ENCODE results near the gene EEF2K.

DNA sequence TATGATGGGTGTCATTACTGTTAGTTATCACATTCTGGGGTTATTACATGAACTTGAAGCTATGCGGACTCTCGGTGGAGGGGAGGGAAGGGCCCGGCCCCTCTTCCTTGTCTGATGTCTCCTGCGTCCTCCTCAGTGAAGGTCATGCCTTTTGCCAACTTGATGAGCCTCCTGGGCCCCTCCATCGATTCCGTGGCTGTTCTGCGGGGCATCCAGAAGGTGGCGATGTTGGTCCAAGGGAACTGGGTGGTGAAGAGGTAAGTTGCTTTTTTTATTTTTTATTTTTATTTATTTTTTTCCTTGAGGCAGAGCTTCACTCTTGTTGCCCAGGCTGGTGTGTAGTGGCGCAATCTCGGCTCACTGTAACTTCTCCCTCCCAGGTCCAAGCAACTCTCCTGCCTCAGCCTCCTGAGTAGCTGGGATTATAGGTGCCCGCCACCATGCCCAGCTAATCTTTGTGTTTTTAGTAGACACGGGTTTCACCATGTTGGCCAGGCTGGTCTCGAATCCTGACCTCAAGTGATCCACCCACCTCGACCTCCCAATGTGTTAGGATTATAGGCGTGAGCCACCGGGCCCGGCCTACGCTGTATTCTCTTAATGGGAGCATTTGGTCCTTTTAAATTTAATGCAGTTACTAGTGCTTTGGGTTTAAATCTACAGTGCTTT, 112.7 kb downstream of the EEF2K start:
- TF ChIP-seq POLR2A (IDR thresholded peaks at IDR 0.05; ENCODE audit: borderline replicate concordance, extremely low read depth, insufficient read depth, insufficient read length), result no peak
- TF ChIP-seq, protein P1, sequence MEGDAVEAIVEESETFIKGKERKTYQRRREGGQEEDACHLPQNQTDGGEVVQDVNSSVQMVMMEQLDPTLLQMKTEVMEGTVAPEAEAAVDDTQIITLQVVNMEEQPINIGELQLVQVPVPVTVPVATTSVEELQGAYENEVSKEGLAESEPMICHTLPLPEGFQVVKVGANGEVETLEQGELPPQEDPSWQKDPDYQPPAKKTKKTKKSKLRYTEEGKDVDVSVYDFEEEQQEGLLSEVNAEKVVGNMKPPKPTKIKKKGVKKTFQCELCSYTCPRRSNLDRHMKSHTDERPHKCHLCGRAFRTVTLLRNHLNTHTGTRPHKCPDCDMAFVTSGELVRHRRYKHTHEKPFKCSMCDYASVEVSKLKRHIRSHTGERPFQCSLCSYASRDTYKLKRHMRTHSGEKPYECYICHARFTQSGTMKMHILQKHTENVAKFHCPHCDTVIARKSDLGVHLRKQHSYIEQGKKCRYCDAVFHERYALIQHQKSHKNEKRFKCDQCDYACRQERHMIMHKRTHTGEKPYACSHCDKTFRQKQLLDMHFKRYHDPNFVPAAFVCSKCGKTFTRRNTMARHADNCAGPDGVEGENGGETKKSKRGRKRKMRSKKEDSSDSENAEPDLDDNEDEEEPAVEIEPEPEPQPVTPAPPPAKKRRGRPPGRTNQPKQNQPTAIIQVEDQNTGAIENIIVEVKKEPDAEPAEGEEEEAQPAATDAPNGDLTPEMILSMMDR (IDR thresholded peaks at IDR 0.05 in 2 of 3, conservative IDR thresholded peaks at IDR 0.05 in 1 of 3; ENCODE audit: borderline replicate concordance in 1 of 3, insufficient read depth in 1 of 3, low read depth in 2 of 3, low read length in 2 of 3), result peak; percentile 61 to 85 (median 68)
- TF ChIP-seq SIN3A (IDR thresholded peaks at IDR 0.05; ENCODE audit: low read depth), result no peak
- no peak for TF ChIP-seq EZH2phosphoT487 (IDR thresholded peaks at IDR 0.05; ENCODE audit: borderline replicate concordance)
- no peak for TF ChIP-seq SP1 (IDR thresholded peaks at IDR 0.05; ENCODE audit: low read depth)
- TF ChIP-seq YY1 (IDR thresholded peaks at IDR 0.05; ENCODE audit: extremely low read depth, insufficient replicate concordance, low read depth, low read length), result no peak
